ENCODE measurements around the gene ATP8B4. TPM values are rescaled to one million over a fixed set of nuclear protein-coding genes. Genes with fewer than 3 reads are reported as not detected.

ATP8B4 gene
- total and polyA plus RNA-seq, 2 of the 8 experiments (the other 6 are each of a cell fraction or from before 2014, with no cell fraction given): 0.17 to 0.24 TPM

GRCh38 chr15:50166216-50166615, 47.2 kb upstream of the ATP8B4 start:
- no peak overlapping the region for H2BK120ac ChIP-seq (replicated peaks; ENCODE audit: low read depth, low read length)
- H2BK15ac ChIP-seq (ENCODE audit: low read length): no peak overlapping the region
- H2BK12ac ChIP-seq (ENCODE audit: low read depth, low read length): no peak overlapping the region
- ChIA-PET CTCF (ENCODE audit: partially characterized antibody) (interaction anchor here (1.6 kb wide), 1 partner anchor 49 kb away, joined by 3 read pairs; no protein-coding TSS in a partner anchor), POLR2A (ENCODE audit: partially characterized antibody) (no interaction called here)
- TF ChIP-seq GABPA (IDR thresholded peaks at IDR 0.05; ENCODE audit: borderline replicate concordance, insufficient read depth, low read length) (no peak), EP300 (IDR thresholded peaks at IDR 0.05; ENCODE audit: borderline replicate concordance in 1 of 2, low read depth in 2 of 2, low read length in 2 of 2) (no peak), TEAD4 (IDR thresholded peaks at IDR 0.05; ENCODE audit: low read depth, low read length) (no peak), MAX (IDR thresholded peaks at IDR 0.05) (no peak), CEBPB (IDR thresholded peaks at IDR 0.05; ENCODE audit: low read depth, low read length) (no peak), ATF2 (IDR thresholded peaks at IDR 0.05; ENCODE audit: low read length) (no peak), TAF1 (IDR thresholded peaks at IDR 0.05; ENCODE audit: low read depth, low read length) (no peak)
- H3K4me2 ChIP-seq (ENCODE audit: insufficient read depth in 1 of 2, low read depth in 2 of 2, low read length in 2 of 2): no peak overlapping the region
- no peaks in the 10 kb centered on the region for H4K20me1 ChIP-seq (replicated peaks in 1 of 2; ENCODE audit: control insufficient read depth in 1 of 2, insufficient read depth in 2 of 2, low read length in 2 of 2)
- no peaks in the 10 kb centered on the region for H3K9me3 ChIP-seq (ENCODE audit: insufficient read depth in 2 of 2, low read depth in 1 of 2, low read length in 1 of 2)
- H3K14ac ChIP-seq (ENCODE audit: insufficient read length): no peak overlapping the region
- no peak overlapping the region for H2AK5ac ChIP-seq (ENCODE audit: low read depth, low read length)
- no peak overlapping the region for H4K8ac ChIP-seq (ENCODE audit: extremely low read depth, insufficient read depth, low read length)
- no peak overlapping the region for H3K56ac ChIP-seq (replicated peaks; ENCODE audit: insufficient read length, low read depth, low read length)
- no peak overlapping the region for H3K4me3 ChIP-seq (ENCODE audit: extremely low read depth in 1 of 4, insufficient read depth in 2 of 4, low read depth in 3 of 4, low read length in 4 of 4)
- H2AFZ ChIP-seq (ENCODE audit: low read length): no peak overlapping the region
- H3K23ac ChIP-seq (ENCODE audit: insufficient read length): no peak overlapping the region
- H3K79me2 ChIP-seq (ENCODE audit: control insufficient read depth in 1 of 2, insufficient read depth in 2 of 2, low read length in 2 of 2): no peaks in the 10 kb centered on the region
- H3K27me3 ChIP-seq (replicated peaks in 1 of 4; ENCODE audit: control insufficient read depth in 3 of 4, extremely low read depth in 1 of 4, insufficient read depth in 3 of 4, low read length in 3 of 4): no peaks in the 10 kb centered on the region
- H3K36me3 ChIP-seq (ENCODE audit: control insufficient read depth in 2 of 4, insufficient read depth in 4 of 4, low read length in 3 of 4): no peaks in the 10 kb centered on the region
- no peak overlapping the region for H4K5ac ChIP-seq (ENCODE audit: insufficient read length, low read depth, low read length)
- no peaks in the 10 kb centered on the region for H3K4me1 ChIP-seq (replicated peaks in 1 of 4; ENCODE audit: control insufficient read depth in 3 of 4, insufficient read depth in 4 of 4, low read length in 3 of 4)
- H3K18ac ChIP-seq (ENCODE audit: extremely low read depth, low read length): no peak overlapping the region
- no peak overlapping the region for H3K27ac ChIP-seq (ENCODE audit: low read depth, low read length)
- H2BK20ac ChIP-seq (ENCODE audit: low read length): no peak overlapping the region
- FAIRE-seq: no peak
- no peak overlapping the region for H2BK5ac ChIP-seq (ENCODE audit: low read depth, low read length)
- WGBS, 2 experiments (ENCODE audit: extremely low coverage in 1 of 2, insufficient coverage in 1 of 2, insufficient read length in 1 of 2, insufficient replicate concordance in 2 of 2, low coverage in 1 of 2, low lambda C conversion rate in 2 of 2, missing lambda C conversion rate in 1 of 2): 76% methylated on average over 1 of the region's 1 CpG; no CpG with 5 or more reads in 1 of the 2 experiments
- H4K91ac ChIP-seq (replicated peaks; ENCODE audit: insufficient read length, low read length): no peak overlapping the region
- no peaks in the 10 kb centered on the region for H3K23me2 ChIP-seq (ENCODE audit: low read depth, low read length)
- H3K79me1 ChIP-seq (ENCODE audit: low read depth, low read length): no peaks in the 10 kb centered on the region
- no peak overlapping the region for H3K9ac ChIP-seq (replicated peaks in 1 of 4; ENCODE audit: extremely low read depth in 1 of 4, low read depth in 3 of 4, low read length in 3 of 4)
- H3K4ac ChIP-seq (replicated peaks; ENCODE audit: insufficient read length, low read depth, low read length): no peak overlapping the region
- no peak for DNase-seq (ENCODE audit: low read depth in 1 of 2, low spot score in 2 of 2)
